Muscle of leg (tissue), 11 donors: ENCODE measurements around the gene OGFOD2. TPM values are rescaled to one million over a fixed set of nuclear protein-coding genes. Genes with fewer than 3 reads are reported as not detected.
"Not testable (repeated sequence)": the region's sequence is repeated elsewhere in the genome, so short reads cannot be mapped to it uniquely, and the experiment has no call there.

ENCODE experiments used
- DNase-seq: peaks from one replicate; pipeline ENCODE4 v3.0.0; 2013
- H3K27ac ChIP-seq: one replicate; pipeline ENCODE4 v1.5.1; 2013; ENCODE audit warnings: mild to moderate bottlenecking, low read length, control low read depth
- H3K27me3 ChIP-seq: one replicate; pipeline ENCODE4 v1.6.1; 2013; ENCODE audit warnings: low read length; ENCODE audit not compliant: control insufficient read depth, insufficient read depth
- H3K36me3 ChIP-seq: one replicate; pipeline ENCODE4 v1.6.1; 2013; ENCODE audit warnings: low read length; ENCODE audit not compliant: control insufficient read depth, insufficient read depth
- H3K4me1 ChIP-seq: one replicate; pipeline ENCODE4 v1.6.1; 2013; ENCODE audit warnings: low read length; ENCODE audit not compliant: control insufficient read depth, insufficient read depth
- H3K4me3 ChIP-seq: one replicate; pipeline ENCODE4 v1.5.1; 2013; ENCODE audit warnings: low read length, control low read depth
- H3K9me3 ChIP-seq: replicated peaks from 2 replicates; pipeline ENCODE4 v1.6.1; 2013; ENCODE audit warnings: low read depth, low read length; ENCODE audit not compliant: control insufficient read depth
- WGBS: methylation state at CpG from one replicate; pipeline ENCODE4 v1.1.5; 2013; ENCODE audit warnings: missing lambda C conversion rate; ENCODE audit not compliant: insufficient coverage; 5-methylcytosine and 5-hydroxymethylcytosine counted together
- polyA plus RNA-seq, 8 donors: library from polyadenylated mRNA; unstranded; fragments of 120-200 nt; gene quantifications; one replicate each; pipeline versions ENCODE4 v1.2.1 to v1.2.3, GENCODE V29; 2013; ENCODE audit warnings: inconsistent platforms in 1 of 8, low replicate concordance in 1 of 8; ENCODE audit not compliant: insufficient read length in 8 of 8, insufficient read depth in 1 of 8
- total RNA-seq: library from RNA; stranded (reverse); fragments of 120-200 nt; gene quantifications from one replicate; pipeline ENCODE4 v1.2.4, GENCODE V29; 2013

Gene OGFOD2
- total and polyA plus RNA-seq, 9 donors: 5.1 to 13.8 (median 11.4) TPM

- 56% methylated on average over 5 of the region's 6 CpGs for WGBS
- no peak overlapping the region for H3K27ac ChIP-seq
- peaks cover 17% of the 10 kb centered on the region for H3K4me1 ChIP-seq
- DNase-seq: no peak
- no peaks in the 10 kb centered on the region for H3K9me3 ChIP-seq
- no peaks in the 10 kb centered on the region for H3K27me3 ChIP-seq
- peaks cover 13% of the 10 kb centered on the region for H3K36me3 ChIP-seq
- no peak overlapping the region for H3K4me3 ChIP-seq
Measured at GRCh38 chr12:123003257-123003656, 28.2 kb downstream of the OGFOD2 start.

- WGBS: 91% methylated on average over 9 of the region's 14 CpGs
- Histone ChIP-seq H3K27ac (no peak overlapping the region), H3K27me3 (no peaks in the 10 kb centered on the region), H3K4me3 (no peak overlapping the region), H3K4me1 (peaks cover 12% of the 10 kb centered on the region), H3K9me3 (no peaks in the 10 kb centered on the region), H3K36me3 (peaks cover 13% of the 10 kb centered on the region)
- DNase-seq: no peak
Measured at GRCh38 chr12:123004287-123004686, 29.2 kb downstream of the OGFOD2 start.

- H3K36me3 ChIP-seq: peaks cover 13% of the 10 kb centered on the region
- no peak for DNase-seq
- H3K27me3 ChIP-seq: no peaks in the 10 kb centered on the region
- no peaks in the 10 kb centered on the region for H3K9me3 ChIP-seq
- H3K27ac ChIP-seq: no peak overlapping the region
- no peak overlapping the region for H3K4me3 ChIP-seq
- 85% methylated on average over 19 of the region's 22 CpGs for WGBS
- H3K4me1 ChIP-seq: peaks cover 3% of the 10 kb centered on the region
Measured at GRCh38 chr12:123005081-123005626, 30.1 kb downstream of the OGFOD2 start.

- no peak for DNase-seq
- Histone ChIP-seq H3K9me3 (no peaks in the 10 kb centered on the region), H3K27ac (no peak overlapping the region), H3K4me3 (no peak overlapping the region), H3K27me3 (no peaks in the 10 kb centered on the region), H3K4me1 (no peaks in the 10 kb centered on the region), H3K36me3 (peaks cover 10% of the 10 kb centered on the region)
- 78% methylated on average over 12 of the region's 12 CpGs for WGBS
Measured at GRCh38 chr12:123006977-123007376, 31.9 kb downstream of the OGFOD2 start.

- Histone ChIP-seq H3K4me1 (no peaks in the 10 kb centered on the region), H3K9me3 (no peaks in the 10 kb centered on the region), H3K4me3 (no peak overlapping the region), H3K27ac (no peak overlapping the region), H3K27me3 (no peaks in the 10 kb centered on the region), H3K36me3 (peaks cover 5% of the 10 kb centered on the region)
- no peak for DNase-seq
- no CpG with 5 or more reads among the region's 1 CpG for WGBS
Measured at GRCh38 chr12:123010110-123010509, 35.1 kb downstream of the OGFOD2 start.

GRCh38 chr12:123010681-123011080, 35.6 kb downstream of the OGFOD2 start:
- WGBS: 72% methylated on average over 3 of the region's 4 CpGs
- H3K36me3 ChIP-seq: peaks cover 4% of the 10 kb centered on the region
- no peak overlapping the region for H3K27ac ChIP-seq
- no peaks in the 10 kb centered on the region for H3K9me3 ChIP-seq
- no peak for DNase-seq
- no peak overlapping the region for H3K4me3 ChIP-seq
- no peaks in the 10 kb centered on the region for H3K27me3 ChIP-seq
- H3K4me1 ChIP-seq: no peaks in the 10 kb centered on the region

GRCh38 chr12:123011701-123012100, 36.7 kb downstream of the OGFOD2 start:
- H3K27ac ChIP-seq: no peak overlapping the region
- no peaks in the 10 kb centered on the region for H3K4me1 ChIP-seq
- H3K27me3 ChIP-seq: no peaks in the 10 kb centered on the region
- no peaks in the 10 kb centered on the region for H3K9me3 ChIP-seq
- DNase-seq: no peak
- H3K36me3 ChIP-seq: peaks cover 4% of the 10 kb centered on the region
- H3K4me3 ChIP-seq: no peak overlapping the region
- WGBS: 71% methylated on average over 5 of the region's 6 CpGs

- Histone ChIP-seq H3K27ac (no peak overlapping the region), H3K4me3 (no peak overlapping the region), H3K4me1 (no peaks in the 10 kb centered on the region), H3K9me3 (no peaks in the 10 kb centered on the region), H3K27me3 (no peaks in the 10 kb centered on the region), H3K36me3 (no peaks in the 10 kb centered on the region)
- WGBS: 92% methylated on average over 15 of the region's 19 CpGs
- DNase-seq: no peak
Measured at GRCh38 chr12:123013185-123014095, 38.4 kb downstream of the OGFOD2 start.

- not testable (repeated sequence) for H3K27me3 ChIP-seq, H3K36me3 ChIP-seq, H3K9me3 ChIP-seq, H3K4me1 ChIP-seq, H3K4me3 ChIP-seq, H3K27ac ChIP-seq, DNase-seq
- WGBS: 100% methylated on average over 2 of the region's 4 CpGs
Measured at GRCh38 chr12:123014473-123014872, 39.4 kb downstream of the OGFOD2 start.

- Histone ChIP-seq H3K4me1 (no peaks in the 10 kb centered on the region), H3K27ac (no peak overlapping the region), H3K27me3 (no peaks in the 10 kb centered on the region), H3K36me3 (no peaks in the 10 kb centered on the region), H3K4me3 (no peak overlapping the region), H3K9me3 (no peaks in the 10 kb centered on the region)
- WGBS: 80% methylated on average over 1 of the region's 1 CpG
- no peak for DNase-seq
Measured at GRCh38 chr12:123017753-123018152, 42.7 kb downstream of the OGFOD2 start.
